Measurements from ENCODE around the gene PLIN5.

GRCh38 chr19:4567584-4568071 lies 32.6 kb upstream of the PLIN5 start:
- TF ChIP-seq ELF4 (IDR thresholded peaks at IDR 0.05): no peak
- no peak for TF ChIP-seq SP1 (IDR thresholded peaks at IDR 0.05)
- TF ChIP-seq FOXM1 (IDR thresholded peaks at IDR 0.05; ENCODE audit: borderline replicate concordance): no peak
- no peak for TF ChIP-seq CTBP1 (IDR thresholded peaks at IDR 0.05; ENCODE audit: borderline replicate concordance)
- TF ChIP-seq NFRKB (IDR thresholded peaks at IDR 0.05): no peak

Measured in HEK293T (cell line).